Epithelial cell of esophagus (primary cell): ENCODE results near the gene KCNQ1OT1.

ENCODE experiments used
- DNase-seq: peaks from one replicate; pipeline ENCODE4 v3.0.0; 2010; ENCODE audit warnings: low read depth
- H3K4me3 ChIP-seq: 2 replicates; pipeline ENCODE4 v1.5.1; 2011; ENCODE audit warnings: mild to moderate bottlenecking, low read length, control low read depth
- CTCF ChIP-seq: IDR thresholded peaks from 2 replicates; pipeline ENCODE4 v1.5.1; 2011; ENCODE audit warnings: low read depth, mild to moderate bottlenecking, low read length, control low read depth, inconsistent platforms; ENCODE audit not compliant: insufficient read depth; ENCODE audit errors: missing control alignments

Gene KCNQ1OT1

GRCh38 chr11:2593393-2593950, 106.3 kb downstream of the KCNQ1OT1 start:
- no peak for TF ChIP-seq CTCF
- no peak overlapping the region for H3K4me3 ChIP-seq
- DNase-seq: no peak

- no peak for TF ChIP-seq CTCF
- H3K4me3 ChIP-seq: no peak overlapping the region
- no peak for DNase-seq
Measured at GRCh38 chr11:2592559-2593392, 107.0 kb downstream of the KCNQ1OT1 start.

- no peak for DNase-seq
- no peak overlapping the region for H3K4me3 ChIP-seq
- no peak for TF ChIP-seq CTCF
Measured at GRCh38 chr11:2591805-2592204, 108.0 kb downstream of the KCNQ1OT1 start.

- no peak overlapping the region for H3K4me3 ChIP-seq
- no peak for DNase-seq
- TF ChIP-seq CTCF: no peak
Measured at GRCh38 chr11:2590965-2591754, 108.6 kb downstream of the KCNQ1OT1 start.

- no peak overlapping the region for H3K4me3 ChIP-seq
- no peak for DNase-seq
- TF ChIP-seq CTCF: no peak
Measured at GRCh38 chr11:2590131-2590964, 109.4 kb downstream of the KCNQ1OT1 start.

GRCh38 chr11:2589538-2589934, 110.3 kb downstream of the KCNQ1OT1 start:
- H3K4me3 ChIP-seq: no peak overlapping the region
- no peak for DNase-seq
- TF ChIP-seq CTCF: no peak
